ENCODE results near the gene MAGI2.

Gene MAGI2

DNA sequence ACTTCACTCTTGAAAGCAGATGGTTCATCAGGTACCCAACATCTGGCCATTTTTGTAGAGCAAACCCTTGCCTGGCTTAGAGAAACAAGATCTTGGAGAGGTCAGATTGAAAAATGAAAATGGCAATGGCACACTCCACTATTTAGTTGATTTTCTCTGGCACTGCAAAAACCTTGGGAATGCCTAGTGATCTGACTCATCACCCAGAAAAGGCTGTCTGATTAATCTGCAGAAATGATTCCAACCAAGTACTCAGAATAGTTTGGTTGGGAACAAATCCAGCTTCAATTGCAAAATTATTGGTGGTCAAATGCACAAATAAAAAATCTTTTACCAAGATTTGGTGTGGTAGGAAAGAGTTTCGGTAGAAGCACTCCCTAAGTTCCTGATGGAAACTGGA lies 1303.7 kb downstream of the MAGI2 start:
- DNase-seq: no peak

DNA sequence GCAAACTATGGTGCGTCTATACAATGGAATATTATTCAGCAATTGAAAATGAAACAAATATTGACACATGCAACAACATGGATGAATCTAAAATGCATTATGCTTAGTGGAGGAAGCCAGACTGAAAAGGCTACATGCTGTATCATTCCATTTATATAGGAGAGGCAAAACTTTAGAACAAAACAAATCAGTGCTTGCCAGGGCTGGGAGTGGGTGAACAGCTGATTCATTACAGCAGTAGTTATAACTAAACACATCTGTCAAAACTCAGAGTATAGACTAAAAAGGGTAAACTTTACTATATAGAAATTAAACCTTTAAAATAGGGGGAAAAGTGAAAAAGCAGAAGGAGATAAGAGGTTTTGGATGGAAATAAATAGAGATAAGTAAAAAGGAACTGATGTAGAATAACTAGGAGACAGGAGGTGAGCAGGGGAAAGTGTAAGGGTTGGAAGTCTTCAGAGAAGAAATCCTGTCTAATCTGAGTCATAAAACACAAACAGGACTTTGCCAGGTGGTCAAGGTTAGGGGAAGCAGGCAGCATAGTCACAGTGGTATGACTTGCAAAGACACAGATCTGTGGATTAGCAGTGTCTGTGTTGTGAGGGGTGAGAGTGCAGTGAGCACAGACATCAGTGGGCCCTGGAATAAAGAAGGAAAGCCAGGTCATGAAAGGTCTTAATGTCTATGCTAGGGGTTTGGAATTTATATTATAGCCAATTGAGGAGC lies 1305.1 kb downstream of the MAGI2 start:
- no peak for DNase-seq

DNA sequence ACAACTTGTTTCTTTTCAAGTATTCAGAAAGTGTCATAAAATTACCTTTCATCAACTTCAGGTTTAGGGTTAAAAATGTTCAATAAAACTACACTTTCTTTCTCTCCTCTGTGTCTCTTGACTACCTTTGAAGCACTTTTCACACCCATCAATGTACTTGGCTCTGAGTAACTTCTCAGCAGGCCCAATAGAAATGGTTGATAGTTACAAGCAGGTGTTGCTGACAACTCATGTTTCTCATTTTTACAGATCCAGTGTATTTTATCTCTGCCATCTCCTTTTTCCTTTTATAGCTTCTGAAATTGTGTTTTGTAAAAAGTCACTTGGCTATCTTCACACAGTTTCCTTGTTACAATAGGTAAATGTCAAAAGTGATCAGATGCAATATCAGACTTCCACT lies 1306.9 kb downstream of the MAGI2 start:
- DNase-seq: no peak

DNA sequence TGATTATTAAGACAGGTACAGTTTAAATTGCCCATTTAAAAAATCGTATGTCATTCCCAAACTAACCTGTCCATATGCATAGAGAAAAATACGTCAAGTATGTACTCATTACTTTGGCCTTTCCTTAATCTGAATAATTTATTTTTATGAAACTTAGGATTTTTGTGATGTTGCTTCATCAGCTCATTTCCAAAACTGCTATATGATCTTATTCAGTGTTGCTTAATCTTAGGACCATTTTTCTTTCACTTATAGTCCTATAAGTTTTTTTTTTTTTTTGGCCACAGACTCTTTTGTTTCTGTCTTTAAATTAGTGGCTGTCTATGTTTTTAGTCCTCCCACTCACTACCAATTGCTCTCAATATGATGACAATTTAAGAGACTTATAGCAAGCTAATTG lies 1309.8 kb downstream of the MAGI2 start:
- DNase-seq: no peak

DNA sequence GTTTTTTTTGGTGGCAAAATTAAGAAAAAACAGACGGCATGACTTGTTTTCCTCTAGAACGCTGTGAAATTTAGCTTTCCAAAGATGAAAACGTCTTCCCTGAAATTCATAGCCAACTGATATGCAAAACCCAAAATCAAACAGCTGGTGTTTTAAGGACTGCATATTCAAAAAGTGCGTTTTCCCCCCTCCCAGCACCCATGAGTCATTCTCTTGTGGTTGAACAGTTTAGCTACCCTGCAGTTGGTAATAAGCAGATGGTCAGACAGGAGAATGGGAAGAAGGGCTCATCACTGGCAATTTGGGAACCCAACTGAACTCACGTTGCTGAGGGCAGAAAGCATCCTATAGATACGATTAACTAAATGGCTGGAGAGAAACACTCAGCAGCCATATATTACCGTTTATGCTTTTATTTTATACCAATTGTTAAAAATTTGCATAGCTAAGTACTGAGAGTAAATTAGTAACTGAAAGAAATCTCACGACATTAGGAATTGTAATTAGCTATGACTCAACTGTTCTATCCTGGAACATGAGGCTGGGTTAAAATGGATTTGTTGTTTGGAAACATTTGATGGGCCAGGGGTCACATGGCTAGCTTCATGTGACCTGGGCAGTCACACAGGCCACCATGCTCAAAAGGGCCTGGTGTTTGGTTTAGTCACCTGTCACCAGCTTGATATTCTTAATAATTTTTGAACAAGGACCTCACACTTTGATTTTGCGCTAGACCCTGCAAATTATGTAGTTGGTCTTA lies 1311.8 kb downstream of the MAGI2 start:
- DNase-seq: no peak

DNA sequence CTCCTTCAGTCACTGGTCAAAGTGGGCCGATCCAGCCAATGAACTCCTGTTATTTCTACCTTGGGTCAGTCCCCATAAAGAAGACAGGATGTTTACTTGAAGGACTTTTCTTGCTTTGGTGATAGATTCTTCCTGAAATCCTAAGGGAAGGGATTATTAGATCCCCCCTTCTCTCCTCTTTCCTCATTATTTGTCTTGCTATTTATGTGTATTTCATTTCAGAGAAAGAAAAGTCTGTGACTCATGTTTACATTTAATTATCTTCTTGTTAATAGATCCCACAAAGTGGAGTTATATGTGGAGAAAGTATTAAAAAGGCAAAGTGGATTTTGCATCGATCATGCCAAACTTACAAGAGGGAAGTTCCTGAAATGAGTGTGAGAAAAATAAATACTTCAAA lies 1313.4 kb downstream of the MAGI2 start:
- no peak for DNase-seq

DNA sequence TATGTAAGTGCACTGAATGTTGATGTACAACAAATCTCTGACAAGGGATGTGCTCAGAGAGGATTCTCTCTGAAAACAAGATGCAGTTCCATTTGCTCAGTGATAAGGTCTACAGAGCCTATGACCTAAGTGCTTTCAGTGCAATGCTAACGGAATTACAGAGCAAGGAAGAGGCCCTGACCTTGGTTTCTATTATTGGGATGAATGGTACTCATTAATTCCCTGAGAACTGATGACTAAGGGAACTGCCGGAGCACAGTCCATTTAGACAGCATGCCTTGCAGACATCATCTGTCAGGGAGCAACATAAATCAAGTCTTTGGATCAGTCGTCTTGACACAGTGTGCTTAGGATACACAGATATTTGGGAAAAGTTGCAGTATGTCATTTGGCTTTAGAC lies 1314.1 kb downstream of the MAGI2 start:
- no peak for DNase-seq

DNA sequence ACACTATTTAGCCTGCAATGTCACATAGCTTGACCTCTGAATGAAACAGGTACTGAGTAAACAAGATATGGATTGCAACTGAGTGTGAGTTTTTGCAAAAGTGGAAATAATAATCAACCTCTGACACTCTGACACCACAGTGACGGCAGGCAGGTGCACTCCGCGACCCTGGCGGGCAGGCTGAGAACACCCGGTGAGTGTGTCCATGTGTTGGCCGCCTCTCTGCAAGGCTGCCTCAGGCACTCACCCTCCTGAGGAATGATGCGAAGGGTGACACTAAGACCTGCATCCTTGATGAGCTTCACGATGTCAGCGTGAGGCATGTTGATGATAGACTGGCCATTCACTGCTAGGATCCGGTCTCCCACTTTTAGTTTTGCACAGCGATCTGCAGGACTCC lies 1318.7 kb downstream of the MAGI2 start:
- DNase-seq: no peak

DNA sequence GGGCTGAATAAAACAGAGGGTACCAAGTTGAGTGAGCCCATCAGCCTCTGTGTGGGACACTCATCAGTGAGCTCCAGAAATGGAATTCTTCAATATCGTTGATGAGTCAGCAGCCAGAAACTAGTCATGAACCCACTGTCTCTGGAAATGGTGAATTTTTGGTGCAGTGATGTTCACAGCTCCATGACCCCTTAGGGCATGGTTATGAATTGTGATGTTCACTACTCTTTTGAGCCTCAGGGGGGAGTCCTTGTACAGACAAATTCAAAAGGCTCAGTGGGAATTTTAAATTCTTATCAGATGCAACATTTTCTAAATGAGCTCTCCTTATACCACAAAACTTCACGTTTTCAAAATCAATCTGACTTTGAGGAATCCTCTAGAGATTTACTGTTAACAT lies 1319.2 kb downstream of the MAGI2 start:
- DNase-seq: no peak

DNA sequence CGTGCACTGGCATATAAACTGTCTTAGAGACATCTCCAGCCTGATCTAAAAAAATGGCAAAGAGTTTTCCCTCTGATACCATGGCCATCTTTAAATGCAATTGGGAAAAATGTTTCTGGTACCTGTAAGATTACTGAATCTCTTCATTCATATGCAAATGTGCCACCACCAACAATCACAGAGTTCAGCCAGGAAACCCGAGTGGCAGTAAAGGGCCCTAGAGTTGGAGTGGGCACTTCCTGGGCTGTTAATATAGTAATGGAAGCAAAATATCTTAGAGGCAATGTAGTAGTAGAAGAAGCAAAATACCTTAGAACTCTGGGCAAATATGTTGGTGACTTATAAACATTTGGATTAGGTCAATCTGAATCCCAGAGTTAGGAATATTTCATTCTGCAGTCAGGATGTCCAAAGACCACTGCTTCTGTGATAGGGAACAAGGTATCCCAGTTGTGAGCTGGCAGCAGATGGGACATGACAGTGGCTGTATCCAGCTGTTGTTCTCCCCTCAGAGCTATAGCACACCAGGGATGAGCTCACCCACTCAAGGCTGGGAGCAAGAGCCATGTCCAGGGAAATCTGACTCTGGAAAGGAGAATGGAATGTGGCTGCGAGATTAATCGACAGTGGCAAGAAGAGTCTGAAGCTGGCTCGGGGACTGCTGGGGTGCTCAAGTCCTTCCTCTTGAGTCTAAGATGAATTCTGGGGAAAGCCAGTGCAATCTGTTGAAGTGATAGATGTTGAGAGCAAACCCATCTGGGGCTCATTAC lies 1322.8 kb downstream of the MAGI2 start:
- DNase-seq: no peak

DNA sequence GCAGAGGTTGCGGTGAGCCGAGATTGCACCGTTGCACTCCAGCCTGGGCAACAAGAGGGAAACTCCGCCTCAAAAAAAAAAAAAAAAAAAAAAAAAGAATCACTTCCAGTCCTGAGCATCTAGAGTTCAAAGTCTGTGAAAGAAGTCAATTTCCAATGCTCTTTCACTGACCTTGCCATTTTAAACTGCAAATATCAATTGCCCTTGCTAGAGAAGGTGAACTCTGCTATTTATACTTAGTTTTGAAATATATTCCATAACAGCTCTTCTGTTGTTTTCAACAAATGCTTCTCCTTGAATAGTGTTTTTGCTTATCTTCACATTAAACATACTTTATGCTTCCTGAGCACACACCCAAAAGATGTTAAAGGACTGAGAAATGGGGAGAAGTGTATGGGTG lies 1323.6 kb downstream of the MAGI2 start:
- DNase-seq: no peak

DNA sequence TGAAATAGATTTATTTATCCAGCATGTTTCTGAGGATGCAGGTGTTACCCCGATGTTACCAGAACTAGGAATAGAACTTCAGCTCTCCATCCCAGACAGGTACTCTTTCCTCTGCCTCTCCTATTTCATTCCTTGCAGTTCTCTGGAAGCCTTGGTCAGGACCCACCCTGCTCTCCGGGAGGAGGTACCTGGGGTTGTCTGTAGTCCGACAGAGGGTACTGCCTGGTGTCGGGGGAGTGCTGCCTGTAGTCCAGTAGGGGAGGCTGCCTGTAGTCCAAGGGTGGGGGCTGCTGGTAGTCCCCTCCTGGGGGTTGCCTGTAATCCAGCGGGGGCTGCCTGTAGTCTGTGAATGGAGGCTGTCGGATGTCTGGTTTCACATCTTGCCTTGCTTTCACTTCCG lies 1326.5 kb downstream of the MAGI2 start:
- DNase-seq: no peak

DNA sequence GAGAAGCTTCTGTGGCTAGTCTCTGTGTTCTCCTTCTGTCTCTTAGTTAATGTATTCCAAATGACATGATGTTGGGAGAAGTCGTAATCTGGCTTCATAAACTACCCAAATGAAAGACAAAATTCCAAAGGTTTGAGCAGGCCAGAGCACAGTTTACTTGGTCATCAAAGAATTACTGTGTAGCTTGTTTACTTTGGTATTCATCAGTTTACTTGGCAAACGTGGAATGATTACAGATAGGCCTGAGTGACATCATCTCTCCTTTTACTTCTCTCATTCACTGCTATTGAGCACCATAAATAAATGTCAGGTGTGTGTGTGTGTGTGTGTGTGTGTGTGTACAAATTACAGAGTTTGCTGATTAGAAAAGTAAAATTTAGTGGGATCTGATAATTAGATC lies 1327.6 kb downstream of the MAGI2 start:
- no peak for DNase-seq

DNA sequence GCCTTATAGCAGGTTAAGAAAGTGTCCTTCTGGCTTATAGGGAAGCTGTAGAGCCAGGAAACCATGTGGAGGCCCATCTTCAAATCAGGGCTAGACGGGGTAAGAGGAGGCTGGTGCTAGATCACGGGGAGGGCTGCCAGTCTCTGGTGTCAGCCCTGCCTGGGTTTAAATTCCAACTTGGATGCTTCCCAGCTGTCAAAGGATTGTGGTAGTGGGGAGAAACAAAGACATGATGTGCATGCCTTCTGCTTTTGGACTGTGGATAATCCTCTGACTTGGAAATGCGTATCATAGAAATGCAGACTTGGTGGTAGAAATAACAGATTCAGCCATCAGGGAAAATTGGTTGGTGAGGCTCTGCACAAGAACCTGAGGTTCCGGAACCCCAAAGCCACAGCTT lies 1329.3 kb downstream of the MAGI2 start:
- no peak for DNase-seq

DNA sequence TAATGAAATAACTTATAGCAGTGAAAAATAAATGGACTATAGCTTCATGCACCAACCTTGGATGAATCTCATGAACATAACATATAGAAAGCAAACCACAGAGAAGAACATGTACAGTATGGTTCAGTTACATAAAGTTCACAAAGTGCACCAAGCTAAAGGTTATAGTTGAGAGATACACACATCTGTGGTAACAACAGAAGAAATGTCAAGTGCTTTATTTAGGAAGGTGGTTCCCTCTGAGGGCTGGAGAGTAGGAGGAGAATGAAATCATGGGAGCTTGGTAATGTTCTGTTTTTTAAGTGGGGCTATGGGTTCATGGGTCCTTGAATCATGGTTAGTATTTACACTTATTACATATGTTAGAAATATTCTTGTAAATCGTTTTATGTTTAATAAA lies 1331.6 kb downstream of the MAGI2 start:
- DNase-seq: no peak

DNA sequence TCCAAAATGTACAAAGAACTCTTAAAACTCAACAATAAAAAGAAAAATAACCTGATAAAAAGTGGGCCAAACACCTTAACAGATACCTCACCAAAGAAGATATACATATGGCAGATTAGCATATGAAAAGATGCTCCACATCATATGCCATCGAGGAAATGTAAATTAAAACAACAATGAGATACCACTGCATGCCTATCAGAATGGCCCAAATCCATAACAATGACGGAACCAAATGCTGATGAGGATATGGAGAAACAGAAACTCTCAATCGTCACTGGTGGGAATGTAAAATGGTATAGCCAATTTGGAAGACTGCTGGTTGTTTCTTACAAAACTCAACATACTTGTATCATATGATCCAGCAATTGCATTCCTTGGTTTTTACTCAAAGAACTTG lies 1335.0 kb downstream of the MAGI2 start:
- no peak for DNase-seq

DNA sequence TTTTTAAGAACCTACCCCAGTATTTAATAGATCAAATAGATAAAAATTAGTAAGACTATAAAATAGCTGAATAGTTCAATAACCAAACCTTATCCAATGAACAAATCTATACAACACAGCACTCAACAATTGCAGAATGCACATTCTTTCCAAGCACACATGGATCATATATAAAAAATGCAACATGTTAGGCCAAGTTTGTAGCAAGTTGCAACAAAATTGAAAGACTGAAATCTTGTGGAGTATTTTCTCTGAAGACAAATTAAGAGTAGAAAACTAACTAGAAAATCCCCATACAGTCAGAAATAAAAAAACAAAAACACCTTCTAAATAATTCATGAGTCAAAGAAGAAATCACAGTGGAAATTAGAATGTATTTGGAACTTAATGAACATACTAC lies 1337.6 kb downstream of the MAGI2 start:
- no peak for DNase-seq

DNA sequence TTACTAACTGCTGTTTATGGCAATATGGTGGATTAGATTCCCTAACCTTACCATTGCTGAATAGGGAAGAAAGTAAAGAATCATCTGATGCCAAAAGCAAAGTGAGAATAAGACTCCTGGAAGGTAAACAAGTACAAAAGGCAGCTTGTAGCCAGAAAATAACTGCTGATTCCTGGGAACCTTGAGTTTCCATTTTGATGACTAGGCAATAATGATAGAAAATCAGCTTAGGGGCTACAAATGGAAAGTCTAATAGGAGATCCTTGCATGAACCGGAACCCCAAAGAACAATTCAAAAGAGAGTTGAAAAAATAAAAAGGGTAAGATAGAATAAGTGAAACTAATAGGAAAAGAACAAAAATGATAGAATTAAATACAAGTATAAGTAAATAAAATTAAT lies 1338.5 kb downstream of the MAGI2 start:
- no peak for DNase-seq

DNA sequence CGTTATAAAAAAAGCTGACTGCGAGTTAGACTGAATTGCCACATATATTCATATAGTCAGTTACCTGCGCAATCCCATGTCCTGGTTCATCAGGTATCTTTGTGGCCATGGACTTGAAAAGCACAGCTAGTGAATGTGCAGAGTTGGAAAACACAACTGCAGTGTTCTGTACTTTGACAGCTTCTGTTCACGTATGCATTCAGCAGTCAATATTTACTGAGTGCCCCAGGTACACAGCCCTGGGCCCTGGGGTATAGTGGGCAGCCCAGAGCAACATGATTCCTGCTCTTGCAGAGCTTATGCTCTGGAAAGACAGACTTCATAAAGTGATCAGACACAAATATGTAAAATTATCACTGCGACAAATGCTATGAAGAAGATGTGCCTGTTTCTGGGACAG lies 1341.0 kb downstream of the MAGI2 start:
- no peak for DNase-seq

DNA sequence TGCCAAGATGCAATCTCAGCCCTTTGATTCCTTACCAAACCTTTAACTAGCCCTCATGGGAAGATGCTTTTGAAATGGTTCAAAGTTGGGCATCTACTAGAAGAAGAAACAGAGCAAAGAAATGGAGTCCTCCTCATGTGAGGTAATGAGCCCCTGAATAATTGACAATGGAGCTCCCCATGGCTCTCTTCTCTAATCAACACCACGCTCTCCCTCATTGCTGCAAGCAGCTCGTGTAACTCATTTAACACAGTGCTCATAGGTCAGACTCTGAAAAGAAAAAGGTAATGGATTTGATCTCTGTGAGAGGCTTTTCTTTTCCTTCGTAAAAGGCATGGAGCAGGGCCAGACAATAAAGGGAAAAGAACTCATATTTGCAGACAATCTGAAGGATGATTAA lies 1342.1 kb downstream of the MAGI2 start:
- DNase-seq: no peak

DNA sequence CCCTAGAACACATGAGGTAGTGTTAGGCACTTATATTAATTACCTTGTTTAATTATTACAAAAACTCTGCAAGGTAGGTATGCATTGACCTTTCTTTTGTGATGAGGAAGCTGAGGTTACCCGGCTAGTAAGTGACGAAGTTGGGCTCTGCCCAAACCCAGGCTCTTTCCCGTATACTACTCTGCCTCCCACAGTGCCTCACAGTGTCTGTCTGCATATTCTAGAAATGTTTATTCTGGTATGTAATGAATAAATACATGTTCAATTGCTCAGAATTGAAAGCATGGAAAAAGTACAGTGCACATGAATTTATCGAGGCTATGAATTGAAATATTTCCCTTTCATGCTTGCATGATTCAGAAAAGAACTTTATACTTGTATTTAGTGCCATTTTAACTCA lies 1350.0 kb downstream of the MAGI2 start:
- DNase-seq: no peak

DNA sequence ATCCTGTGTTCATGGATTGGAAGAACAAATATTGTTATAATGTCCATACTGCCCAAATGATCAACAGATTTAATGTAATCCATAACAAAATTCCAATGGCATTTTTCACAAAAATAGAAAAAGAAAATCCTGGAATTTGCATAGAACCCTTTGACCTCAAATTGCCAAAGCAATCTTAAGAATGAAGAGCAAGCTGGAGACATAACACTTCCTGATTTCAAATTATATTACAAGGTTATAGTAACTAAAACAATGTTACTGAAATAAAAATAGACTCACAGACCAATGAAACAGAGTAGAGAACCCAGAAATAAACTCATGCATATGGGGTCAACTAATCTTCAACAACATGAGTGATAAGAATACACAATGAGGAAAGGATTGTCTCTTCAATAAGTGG lies 1352.4 kb downstream of the MAGI2 start:
- DNase-seq: no peak

DNA sequence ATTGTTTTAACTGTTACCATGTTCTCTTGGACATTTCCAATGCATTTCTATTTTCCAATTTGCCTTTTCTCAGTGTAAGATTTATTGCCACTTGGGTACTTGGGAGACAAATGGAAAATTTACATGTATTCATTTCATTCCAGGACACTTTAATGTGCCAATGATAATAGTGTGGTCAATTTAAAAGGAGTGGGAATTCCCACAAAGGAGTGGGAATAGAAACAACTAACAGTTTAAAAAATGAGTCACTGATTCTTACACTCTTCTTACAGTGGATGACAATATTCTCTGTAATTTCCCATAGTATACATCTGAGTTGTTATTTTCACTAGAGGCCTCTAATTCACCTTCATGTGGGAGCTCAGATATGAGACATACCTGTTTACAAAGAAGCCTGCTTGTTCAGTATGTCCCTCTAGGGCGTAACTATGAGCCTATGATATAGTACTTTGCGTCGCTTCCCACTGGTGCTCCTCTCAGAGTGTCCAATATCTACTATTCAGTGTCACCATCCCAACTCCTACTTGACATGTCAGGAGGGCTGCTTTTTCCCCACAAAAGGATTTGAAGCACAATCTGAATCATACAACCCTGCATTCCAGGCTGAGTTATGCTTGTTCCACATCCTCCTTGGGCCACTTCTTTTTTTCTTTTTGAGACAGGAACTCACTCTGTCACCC lies 1353.6 kb downstream of the MAGI2 start:
- DNase-seq: no peak

DNA sequence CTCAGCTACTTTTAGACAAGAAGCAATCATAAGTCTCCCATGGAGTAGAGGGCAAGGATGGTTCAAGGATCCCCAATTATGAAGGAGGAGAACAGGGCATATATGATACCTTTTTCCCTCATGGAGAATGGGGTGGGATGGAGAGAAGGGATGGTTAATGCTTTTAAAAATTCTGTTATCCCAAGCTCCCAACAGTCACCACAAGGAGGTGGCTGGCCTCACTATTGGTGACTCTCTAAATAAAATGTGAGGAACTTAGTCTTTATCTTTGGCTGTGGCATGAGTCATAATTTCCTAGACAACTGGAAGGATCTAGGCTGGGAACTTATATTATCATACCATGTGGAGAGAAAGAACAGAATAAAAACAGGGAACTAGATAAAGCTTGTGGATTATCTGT lies 1357.9 kb downstream of the MAGI2 start:
- no peak for DNase-seq

All from activated T-cell treated with anti-CD3 and anti-CD28 coated beads, Interleukin-2, amount 50 U/mL, for 1 hour (primary cell).